Activated gamma-delta T cell treated with anti-CD3 and anti-CD28 coated beads, Interleukin-2, amount 50 U/mL, for 16 hours (primary cell): Measurements from ENCODE around the gene WDPCP.
"Not testable (repeated sequence)": the region's sequence is repeated elsewhere in the genome, so short reads cannot be mapped to it uniquely, and the experiment has no call there.

Source experiments
- DNase-seq: peaks from one replicate; pipeline ENCODE4 v3.0.0-alpha.2; 2020; ENCODE audit warnings: low read depth

Gene WDPCP, protein sequence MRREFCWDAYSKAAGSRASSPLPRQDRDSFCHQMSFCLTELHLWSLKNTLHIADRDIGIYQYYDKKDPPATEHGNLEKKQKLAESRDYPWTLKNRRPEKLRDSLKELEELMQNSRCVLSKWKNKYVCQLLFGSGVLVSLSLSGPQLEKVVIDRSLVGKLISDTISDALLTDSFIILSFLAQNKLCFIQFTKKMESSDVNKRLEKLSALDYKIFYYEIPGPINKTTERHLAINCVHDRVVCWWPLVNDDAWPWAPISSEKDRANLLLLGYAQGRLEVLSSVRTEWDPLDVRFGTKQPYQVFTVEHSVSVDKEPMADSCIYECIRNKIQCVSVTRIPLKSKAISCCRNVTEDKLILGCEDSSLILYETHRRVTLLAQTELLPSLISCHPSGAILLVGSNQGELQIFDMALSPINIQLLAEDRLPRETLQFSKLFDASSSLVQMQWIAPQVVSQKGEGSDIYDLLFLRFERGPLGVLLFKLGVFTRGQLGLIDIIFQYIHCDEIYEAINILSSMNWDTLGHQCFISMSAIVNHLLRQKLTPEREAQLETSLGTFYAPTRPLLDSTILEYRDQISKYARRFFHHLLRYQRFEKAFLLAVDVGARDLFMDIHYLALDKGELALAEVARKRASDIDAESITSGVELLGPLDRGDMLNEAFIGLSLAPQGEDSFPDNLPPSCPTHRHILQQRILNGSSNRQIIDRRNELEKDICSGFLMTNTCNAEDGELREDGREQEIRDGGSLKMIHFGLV

DNA sequence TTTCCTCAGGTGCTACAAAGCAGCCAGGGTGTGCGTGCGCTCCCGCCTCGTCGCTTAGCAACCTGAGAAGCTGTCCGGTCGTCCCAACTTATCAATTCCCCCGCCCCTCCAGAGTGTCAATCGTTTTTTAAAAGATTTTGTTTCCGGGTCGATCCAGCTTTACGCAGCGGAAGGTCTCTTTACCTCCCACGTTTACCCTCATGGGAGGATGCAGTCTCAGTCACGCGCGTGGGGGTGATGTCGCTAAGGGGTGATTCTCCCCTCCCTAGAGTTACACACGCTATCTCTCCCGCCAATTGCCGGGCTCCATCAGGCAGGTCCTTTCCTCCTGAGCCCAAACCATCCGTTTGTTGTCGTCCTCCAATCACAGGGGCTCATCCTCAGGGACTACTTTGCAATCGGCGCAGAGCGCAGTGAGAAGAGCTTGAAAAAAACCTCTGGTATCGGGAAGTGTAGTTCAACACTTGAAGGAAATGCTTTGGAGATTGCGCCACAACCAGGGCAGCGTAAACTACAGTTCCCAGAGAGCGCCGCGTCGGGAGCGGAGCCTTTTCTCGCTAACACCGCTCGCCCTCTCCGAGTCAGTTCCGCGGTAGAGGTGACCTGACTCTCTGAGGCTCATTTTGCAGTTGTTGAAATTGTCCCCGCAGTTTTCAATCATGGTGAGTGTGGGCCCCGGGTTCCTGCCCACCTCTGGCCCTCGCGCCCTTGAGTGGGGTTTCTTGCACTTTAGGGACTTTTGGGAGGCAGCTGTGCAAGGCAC is at the start of gene WDPCP, which contains the start of gene MDH1:
WDPCP (minus strand) TSS at position 93 of the 763 bp plus-strand sequence. CDS start 206 bp downstream, outside the sequence.
MDH1 (plus strand) TSS at position 579 of the 763 bp plus-strand sequence; CDS start at position 660, 81 bp downstream.
- peak; percentile 88 for DNase-seq

- no peak for DNase-seq
Measured at GRCh38 chr2:63632382-63632781, 44.1 kb upstream of the WDPCP start.

DNA sequence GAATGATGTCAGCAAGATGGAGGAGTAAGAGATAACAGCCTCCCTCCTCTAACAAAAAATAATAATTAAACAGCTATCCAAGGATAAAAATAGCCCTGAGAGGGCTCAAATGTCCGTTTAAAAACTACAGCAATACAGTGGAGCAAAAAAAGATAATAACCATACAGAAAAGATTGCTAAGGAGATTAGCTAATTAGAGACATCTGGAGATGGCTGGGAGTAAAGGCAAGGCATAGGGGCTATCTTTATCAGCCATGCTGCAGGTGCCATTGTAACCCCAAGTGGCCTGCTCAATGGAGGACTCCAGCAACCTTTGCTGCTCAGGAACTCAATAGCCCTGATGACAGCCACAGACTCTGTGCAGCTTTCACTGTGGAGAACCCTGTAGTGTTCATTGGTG is 43.2 kb upstream of the WDPCP start:
- DNase-seq, result no peak

DNA sequence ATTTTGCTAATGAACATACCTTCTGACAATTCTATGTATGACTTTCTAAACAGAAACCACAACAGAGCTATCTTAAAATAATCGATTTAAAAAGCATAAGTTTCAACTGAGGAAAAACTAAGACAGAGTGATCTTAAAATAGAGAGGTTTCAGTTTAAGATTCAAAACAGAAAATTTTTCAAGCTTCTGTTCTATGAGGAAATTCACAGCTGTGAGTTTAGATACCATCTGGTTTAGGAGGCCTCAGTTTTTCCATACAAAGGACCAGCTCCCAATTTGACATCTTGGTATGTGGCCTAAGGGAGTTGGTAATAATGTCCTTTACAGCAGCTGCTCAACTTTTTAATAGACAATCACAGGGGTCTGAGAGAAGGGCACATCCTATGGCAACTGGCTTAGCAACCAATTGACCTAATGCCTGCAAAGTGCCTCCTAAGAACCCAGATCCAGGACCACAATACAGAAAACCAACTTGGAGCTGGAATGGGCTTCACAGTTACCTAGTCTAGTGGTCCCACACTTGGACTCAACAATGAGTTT is 40.2 kb upstream of the WDPCP start:
- no peak for DNase-seq

- no peak for DNase-seq
Measured at GRCh38 chr2:63627866-63628265, 39.6 kb upstream of the WDPCP start.

- DNase-seq, result not testable (repeated sequence)
Measured at GRCh38 chr2:63623763-63624162, 35.5 kb upstream of the WDPCP start.

GRCh38 chr2:63622751-63623150 is 34.5 kb upstream of the WDPCP start:
- no peak for DNase-seq

GRCh38 chr2:63619328-63619727 is 31.1 kb upstream of the WDPCP start:
- no peak for DNase-seq

GRCh38 chr2:63617366-63617765 is 29.1 kb upstream of the WDPCP start:
- no peak for DNase-seq

DNA sequence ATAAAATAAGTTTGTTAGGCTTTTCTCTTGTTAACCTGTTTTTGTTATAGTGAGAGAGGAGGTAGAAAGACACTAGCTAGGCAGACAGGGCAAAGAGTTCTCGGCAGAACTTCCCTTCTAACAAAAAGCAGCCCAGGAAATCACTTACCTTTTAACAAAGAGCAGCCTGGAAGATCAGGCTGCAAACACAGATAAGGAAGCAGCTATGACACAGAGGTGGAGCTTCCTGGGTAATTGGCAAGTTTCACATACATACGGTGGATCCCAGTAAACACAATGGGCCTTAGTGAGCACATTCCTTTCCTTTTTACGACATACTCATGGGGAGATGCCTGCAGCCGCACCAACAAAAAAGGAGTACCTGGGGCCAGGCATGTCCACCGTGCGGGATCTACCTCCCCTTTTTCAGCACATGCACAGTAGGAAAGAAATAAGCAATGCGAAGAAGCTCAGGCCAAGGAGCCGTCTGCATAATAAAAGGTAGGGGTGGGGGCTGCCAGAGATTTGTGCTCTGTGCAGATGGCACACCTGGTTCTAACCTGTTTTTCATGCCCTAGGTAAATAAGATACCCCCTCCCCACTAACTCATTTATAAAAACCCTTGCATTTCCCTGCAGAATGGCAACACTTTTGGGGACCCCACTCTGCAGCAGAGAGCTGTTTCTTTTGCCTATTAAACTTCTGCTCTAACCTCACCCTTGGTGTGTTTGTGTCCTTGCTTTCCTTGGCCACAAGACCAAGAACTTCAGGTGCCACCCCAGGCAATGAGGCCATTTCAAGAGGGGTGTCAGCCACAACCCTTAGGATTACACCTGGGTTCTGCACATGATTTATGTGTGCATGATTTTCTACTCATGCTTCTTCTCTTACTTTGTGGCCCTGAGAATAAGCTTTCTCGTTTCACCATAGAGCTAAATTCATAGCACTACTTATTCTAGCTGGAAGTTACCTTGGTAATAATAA is 27.0 kb upstream of the WDPCP start:
- DNase-seq, result no peak

GRCh38 chr2:63614448-63614968 is 26.2 kb upstream of the WDPCP start:
- no peak for DNase-seq

DNA sequence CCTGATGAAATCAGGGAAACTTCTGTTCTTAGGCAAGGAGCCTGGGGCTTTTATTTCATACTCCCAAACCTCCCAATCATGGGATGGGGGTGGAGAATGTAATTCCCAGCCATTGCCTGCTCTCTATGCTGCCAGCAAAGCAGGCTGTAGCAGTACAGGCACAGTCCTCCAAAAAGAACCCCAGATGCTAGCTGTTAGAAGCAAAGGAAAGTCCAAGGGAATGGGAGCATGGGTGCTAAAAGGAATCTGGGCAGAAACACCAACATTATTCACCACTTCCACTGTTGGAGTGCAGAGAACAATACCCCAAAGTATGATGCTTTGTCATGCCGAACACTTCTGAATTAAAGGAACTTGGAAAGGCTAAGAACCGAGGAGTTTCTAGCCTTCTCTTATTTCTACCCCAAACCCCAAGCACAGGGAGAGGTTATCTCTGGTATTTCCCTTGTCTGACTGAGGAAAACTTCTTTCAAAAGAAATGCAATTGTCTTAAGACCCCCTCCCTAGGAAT is 25.2 kb upstream of the WDPCP start:
- no peak for DNase-seq

DNA sequence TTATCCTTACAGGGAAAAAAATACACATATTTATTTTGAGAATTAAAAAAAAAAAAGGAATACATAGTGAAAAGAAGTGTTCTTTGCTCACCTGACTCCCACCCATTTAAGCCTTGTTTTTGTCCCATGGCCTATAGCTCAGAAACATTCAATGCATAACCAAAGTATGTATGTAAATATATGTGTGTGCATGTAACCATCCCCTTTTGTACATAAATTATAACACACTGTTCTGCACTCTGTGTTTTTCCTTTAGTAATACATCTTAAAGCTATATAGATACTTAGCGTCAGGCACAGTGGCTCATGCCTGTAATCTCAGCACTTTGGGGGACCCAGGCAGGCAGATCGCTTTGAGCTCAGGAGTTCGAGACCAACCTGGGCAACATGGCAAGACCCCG is 22.2 kb upstream of the WDPCP start:
- no peak for DNase-seq

GRCh38 chr2:63608865-63609264 is 20.6 kb upstream of the WDPCP start:
- DNase-seq, result not testable (repeated sequence)

GRCh38 chr2:63604666-63605065 is 16.4 kb upstream of the WDPCP start:
- no peak for DNase-seq

DNA sequence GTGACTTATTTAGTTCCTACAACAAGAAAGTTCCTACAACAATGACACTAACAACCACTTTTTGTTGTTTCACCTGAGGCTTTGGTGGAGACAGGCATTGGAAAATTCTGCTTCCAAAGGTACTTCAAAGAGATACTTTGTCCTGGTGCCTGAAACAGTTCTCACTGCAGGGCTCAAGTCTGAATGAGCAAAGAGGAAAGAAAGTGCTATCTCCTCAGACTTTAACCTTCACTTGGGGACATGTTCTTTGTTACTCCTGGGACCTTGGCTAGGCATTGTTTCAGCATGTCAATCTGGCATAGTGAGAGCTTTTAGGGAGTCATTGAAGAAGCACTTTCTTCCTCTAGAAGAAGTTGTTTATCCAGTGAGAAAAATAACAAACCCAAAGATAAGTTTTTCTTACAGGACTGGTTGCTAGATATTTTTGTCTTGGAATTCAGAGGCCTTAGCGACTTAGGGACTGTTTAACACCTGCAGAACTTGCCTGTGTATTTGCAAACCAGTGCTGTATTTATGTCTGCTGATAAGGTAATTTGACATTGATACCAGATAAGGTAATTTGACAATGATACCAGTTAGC is 12.7 kb upstream of the WDPCP start:
- DNase-seq, result no peak

- no peak for DNase-seq
Measured at GRCh38 chr2:63598981-63599380, 10.7 kb upstream of the WDPCP start.

- DNase-seq, result no peak
Measured at GRCh38 chr2:63596401-63596883, 8.2 kb upstream of the WDPCP start.

DNA sequence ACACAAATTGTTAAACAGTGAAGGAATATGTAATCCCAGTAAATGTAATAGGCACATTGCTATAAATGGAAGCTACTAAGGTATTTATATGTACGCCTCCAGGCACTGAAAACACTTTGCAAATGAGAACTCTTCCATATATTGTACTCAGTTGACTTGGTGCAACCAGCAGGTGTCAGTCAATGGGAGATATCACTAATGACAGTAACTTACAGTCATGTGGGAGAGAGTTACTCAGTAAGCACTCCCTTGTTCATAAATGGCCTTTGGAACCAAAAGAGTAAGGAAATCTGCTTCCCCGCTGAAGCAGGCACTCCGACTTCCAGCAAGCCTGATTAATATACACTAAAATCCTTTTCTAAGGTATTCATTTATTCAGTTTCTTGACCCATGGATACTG is 6.4 kb upstream of the WDPCP start:
- DNase-seq, result no peak
